Vagina (tissue), 2 donors: Measurements from ENCODE around the gene PIEZO2.
"Not testable (repeated sequence)": the region's sequence is repeated elsewhere in the genome, so short reads cannot be mapped to it uniquely, and the experiment has no call there.

Experiments
- POLR2A ChIP-seq, 2 donors: fragments of 450-650 bp; IDR thresholded peaks; one replicate each; pipeline ENCODE4 v1.6.1; 2017; ENCODE audit warnings: antibody characterized with exemption in 2 of 2, mild to moderate bottlenecking in 2 of 2, moderate library complexity in 2 of 2
- POLR2AphosphoS5 ChIP-seq, 2 donors: sonication (generic); formaldehyde crosslinking; IDR thresholded peaks; one replicate each; pipeline ENCODE4 v1.9.0; 2017; ENCODE audit warnings: antibody characterized with exemption in 2 of 2, mild to moderate bottlenecking in 2 of 2, low read depth in 1 of 2; ENCODE audit not compliant: insufficient read depth in 1 of 2
- TF ChIP-seq, protein P1 (sequence below), 3 experiments: fragments of 450-650 bp in 2 of 3; fragments of 200-600 bp in 1 of 3; sonication (generic) in 1 of 3; IDR thresholded peaks; one replicate each; pipeline ENCODE4 v1.5.1; 2017 to 2019; ENCODE audit warnings: antibody characterized with exemption in 3 of 3, mild to moderate bottlenecking in 2 of 3, moderate library complexity in 2 of 3

DNA sequence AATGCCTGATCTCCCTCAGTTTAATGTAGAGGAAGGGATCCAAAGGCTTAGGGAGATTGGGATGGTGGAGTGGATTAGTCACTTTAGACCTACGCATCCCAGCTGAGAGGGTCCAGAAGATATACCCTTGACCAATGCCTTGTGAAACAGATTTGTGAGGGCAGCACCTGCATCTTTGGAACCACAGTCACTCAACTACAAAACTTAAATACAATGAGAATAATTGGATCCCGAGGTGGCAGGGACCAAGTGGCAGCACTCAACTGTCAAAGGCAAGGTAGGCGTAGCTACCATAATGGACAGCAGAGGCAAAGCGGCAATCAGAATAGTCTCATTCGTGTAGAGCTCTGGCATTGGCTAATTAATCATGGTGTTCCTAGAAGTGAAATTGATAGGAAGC, 20.3 kb downstream of the PIEZO2 start:
- TF ChIP-seq, protein P1, sequence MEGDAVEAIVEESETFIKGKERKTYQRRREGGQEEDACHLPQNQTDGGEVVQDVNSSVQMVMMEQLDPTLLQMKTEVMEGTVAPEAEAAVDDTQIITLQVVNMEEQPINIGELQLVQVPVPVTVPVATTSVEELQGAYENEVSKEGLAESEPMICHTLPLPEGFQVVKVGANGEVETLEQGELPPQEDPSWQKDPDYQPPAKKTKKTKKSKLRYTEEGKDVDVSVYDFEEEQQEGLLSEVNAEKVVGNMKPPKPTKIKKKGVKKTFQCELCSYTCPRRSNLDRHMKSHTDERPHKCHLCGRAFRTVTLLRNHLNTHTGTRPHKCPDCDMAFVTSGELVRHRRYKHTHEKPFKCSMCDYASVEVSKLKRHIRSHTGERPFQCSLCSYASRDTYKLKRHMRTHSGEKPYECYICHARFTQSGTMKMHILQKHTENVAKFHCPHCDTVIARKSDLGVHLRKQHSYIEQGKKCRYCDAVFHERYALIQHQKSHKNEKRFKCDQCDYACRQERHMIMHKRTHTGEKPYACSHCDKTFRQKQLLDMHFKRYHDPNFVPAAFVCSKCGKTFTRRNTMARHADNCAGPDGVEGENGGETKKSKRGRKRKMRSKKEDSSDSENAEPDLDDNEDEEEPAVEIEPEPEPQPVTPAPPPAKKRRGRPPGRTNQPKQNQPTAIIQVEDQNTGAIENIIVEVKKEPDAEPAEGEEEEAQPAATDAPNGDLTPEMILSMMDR (IDR thresholded peaks at IDR 0.05) = not testable (repeated sequence)
- TF ChIP-seq POLR2A (IDR thresholded peaks at IDR 0.05); POLR2AphosphoS5 (IDR thresholded peaks at IDR 0.05; ENCODE audit: insufficient read depth in 1 of 2, low read depth in 1 of 2): not testable (repeated sequence)
